ENCODE results near the gene WSCD2.

GRCh38 chr12:108112832-108113556, 16.1 kb upstream of the WSCD2 start:
- no peak for TF ChIP-seq CTCF (IDR thresholded peaks at IDR 0.05; ENCODE audit: borderline replicate concordance, extremely low read depth, low read length, poor library complexity, severe bottlenecking)
- no peak for TF ChIP-seq EZH2 (IDR thresholded peaks at IDR 0.05; ENCODE audit: borderline replicate concordance, low read depth, low read length, severe bottlenecking)
